Activated naive CD8-positive, alpha-beta T cell treated with anti-CD3 and anti-CD28 coated beads, Interleukin-2, amount 50 U/mL, for 24 hours (primary cell): ENCODE data around the gene CORO2B.
"Not testable (repeated sequence)": the region's sequence is repeated elsewhere in the genome, so short reads cannot be mapped to it uniquely, and the experiment has no call there.

Source experiments
- ATAC-seq: fragments of 150-1000 bp; cut with Tn5 transposase; one replicate; pipeline ENCODE4 v1.10.0; 2021
- DNase-seq: peaks from one replicate; pipeline ENCODE4 v3.0.0; 2021
- H3K27ac Mint-ChIP-seq: one replicate; pipeline ENCODE4 v1.8.0; 2021; ENCODE audit warnings: mild to moderate bottlenecking, mixed read lengths
- H3K27me3 Mint-ChIP-seq: one replicate; pipeline ENCODE4 v1.8.0; 2021; ENCODE audit warnings: mixed read lengths
- H3K36me3 Mint-ChIP-seq: one replicate; pipeline ENCODE4 v1.8.0; 2021; ENCODE audit warnings: low read depth, mixed read lengths
- H3K4me1 Mint-ChIP-seq: one replicate; pipeline ENCODE4 v1.8.0; 2021; ENCODE audit warnings: mixed read lengths
- H3K4me3 Mint-ChIP-seq: one replicate; pipeline ENCODE4 v1.8.0; 2021; ENCODE audit warnings: mild to moderate bottlenecking, moderate library complexity, mixed read lengths
- H3K9me3 Mint-ChIP-seq: one replicate; pipeline ENCODE4 v1.8.0; 2021; ENCODE audit warnings: mixed read lengths

Gene CORO2B

DNA sequence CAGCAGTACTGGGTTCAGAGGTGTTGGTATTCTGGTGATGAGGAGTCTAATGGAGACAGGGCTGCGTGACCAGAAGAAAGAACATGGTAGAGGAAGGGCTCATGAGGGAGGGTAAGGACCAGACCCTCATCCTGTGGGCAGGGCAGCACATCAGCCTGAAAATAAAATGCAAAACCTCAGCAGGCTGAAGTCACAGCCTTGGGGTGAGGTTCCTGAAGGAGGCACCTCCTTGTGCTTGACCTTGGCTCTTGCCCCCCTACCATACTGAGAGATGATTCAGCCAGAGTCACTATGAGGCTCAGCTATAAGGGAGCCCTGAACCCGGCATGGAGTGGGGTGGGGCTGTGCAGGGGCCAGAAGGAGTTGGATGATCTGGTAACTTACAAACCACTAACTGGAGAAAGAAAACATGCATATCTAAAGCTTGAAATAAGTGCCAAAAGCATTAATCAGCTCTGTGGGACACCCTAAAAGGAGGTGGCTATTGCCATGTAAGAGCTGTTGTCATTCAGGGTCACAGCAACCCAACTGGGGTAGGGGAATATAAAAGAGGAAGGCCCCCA, 60.2 kb downstream of the CORO2B start:
- DNase-seq (no peak), ATAC-seq (no peak)
- no peaks in the 10 kb centered on the region for H3K27me3 Mint-ChIP-seq
- no peak overlapping the region for H3K27ac Mint-ChIP-seq
- H3K4me3 Mint-ChIP-seq: no peak overlapping the region
- H3K4me1 Mint-ChIP-seq: no peaks in the 10 kb centered on the region
- no peaks in the 10 kb centered on the region for H3K36me3 Mint-ChIP-seq
- no peaks in the 10 kb centered on the region for H3K9me3 Mint-ChIP-seq

DNA sequence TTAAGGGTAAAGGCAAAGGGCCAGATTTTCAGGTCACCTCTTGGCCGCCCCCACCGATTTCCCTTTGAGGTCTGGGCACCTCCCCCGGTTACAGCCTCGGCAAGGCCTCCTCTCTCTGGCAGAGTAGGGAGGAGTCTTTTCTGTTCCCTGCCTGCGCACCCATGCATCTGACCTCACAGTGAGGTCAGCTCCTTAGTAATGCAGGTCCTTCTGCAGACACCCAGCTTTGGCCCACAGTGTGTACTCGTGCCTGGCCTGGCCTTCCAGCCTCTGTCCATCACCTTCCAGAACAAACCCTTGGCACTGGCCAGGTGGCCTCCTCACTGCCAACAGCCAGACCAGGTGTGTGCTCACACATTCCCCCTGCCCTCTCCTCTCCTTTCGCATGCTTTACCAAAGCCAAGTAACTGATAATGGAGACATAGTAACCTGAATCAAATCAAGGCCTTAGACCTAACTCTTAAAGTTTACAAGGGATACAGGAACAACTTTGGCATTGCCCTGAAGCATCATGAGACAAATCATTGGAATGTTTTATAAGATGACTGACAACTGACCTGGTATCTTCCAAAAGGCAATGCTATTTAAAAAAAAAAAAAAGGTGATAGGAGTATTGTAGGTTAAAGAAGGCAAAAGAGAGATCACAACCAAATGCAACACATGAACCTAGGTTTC, 61.3 kb downstream of the CORO2B start:
- ATAC-seq (no peak), DNase-seq (no peak)
- H3K27ac Mint-ChIP-seq: no peak overlapping the region
- H3K36me3 Mint-ChIP-seq: no peaks in the 10 kb centered on the region
- H3K4me1 Mint-ChIP-seq: no peaks in the 10 kb centered on the region
- H3K9me3 Mint-ChIP-seq: no peaks in the 10 kb centered on the region
- no peak overlapping the region for H3K4me3 Mint-ChIP-seq
- H3K27me3 Mint-ChIP-seq: no peaks in the 10 kb centered on the region

DNA sequence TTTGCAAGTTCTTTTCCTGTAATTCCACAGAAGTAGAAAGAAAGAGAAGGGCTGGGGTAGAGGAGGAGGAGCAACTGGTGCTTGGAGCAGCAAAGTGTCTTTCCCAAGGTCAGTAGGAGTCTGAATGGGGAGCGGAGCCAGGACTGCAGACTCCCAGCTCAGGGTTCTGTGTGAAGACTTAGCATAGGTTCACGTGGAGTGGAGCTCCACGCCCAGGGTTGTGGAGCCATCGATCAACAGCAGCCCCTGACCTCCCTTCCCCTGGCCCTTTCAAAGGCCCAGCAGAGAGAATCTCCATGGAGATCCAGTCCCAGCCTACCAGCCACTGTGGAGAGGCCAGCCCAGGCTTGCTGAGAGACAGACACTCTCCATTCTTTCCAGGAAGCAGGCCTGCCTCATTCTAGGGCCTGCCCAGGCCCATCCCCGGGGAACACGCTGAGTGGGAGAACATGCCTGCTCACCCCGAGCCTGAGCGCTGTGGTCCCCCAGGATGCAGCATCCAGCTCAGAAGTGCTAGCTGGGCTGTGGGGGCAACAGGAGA, 62.1 kb downstream of the CORO2B start:
- Mint-ChIP-seq H3K4me1 (no peaks in the 10 kb centered on the region), H3K9me3 (no peaks in the 10 kb centered on the region), H3K36me3 (no peaks in the 10 kb centered on the region), H3K4me3 (no peak overlapping the region), H3K27ac (no peak overlapping the region), H3K27me3 (no peaks in the 10 kb centered on the region)
- ATAC-seq: no peak
- no peak for DNase-seq

DNA sequence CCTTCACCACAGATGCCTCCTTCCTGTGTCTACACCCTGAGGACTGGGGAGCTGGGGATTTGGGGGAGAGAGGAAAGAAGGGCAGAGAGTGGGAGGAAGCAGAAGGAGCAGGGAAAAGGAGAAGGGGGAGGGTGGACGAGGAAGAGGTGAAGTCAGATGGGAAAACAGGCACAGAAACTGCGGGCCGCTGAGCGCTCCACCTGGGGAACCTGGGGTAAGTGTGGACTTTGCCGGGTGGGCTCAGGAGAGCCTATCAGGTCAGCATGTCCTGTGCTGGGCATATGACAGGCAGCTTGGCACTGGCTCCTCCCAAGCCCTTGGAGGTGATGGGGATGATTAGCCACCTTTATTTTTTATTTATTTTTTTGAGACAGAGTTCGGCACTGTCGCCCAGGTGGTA, 62.6 kb downstream of the CORO2B start:
- ATAC-seq (no peak), DNase-seq (no peak)
- no peak overlapping the region for H3K27ac Mint-ChIP-seq
- H3K9me3 Mint-ChIP-seq: no peaks in the 10 kb centered on the region
- H3K4me1 Mint-ChIP-seq: no peaks in the 10 kb centered on the region
- no peak overlapping the region for H3K4me3 Mint-ChIP-seq
- H3K36me3 Mint-ChIP-seq: no peaks in the 10 kb centered on the region
- H3K27me3 Mint-ChIP-seq: no peaks in the 10 kb centered on the region

DNA sequence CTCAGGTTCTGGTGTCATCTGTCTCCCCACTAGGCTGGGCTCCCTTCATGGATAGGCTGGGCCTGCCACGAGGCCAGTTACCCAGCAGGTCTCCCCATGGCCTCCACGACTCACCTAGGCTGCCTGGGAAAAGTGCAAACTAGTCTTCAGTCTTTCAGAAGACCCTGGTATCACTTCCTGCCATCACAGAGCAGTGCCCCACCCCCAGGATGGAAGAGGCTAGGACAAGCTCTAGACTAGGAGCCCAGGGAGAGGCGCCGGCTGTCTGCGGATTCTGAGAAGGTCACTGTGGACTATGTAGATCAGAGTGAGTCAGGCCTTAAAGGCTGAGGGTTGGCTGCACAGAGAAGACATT, 63.7 kb downstream of the CORO2B start:
- Mint-ChIP-seq H3K27ac (no peak overlapping the region), H3K4me3 (no peak overlapping the region), H3K4me1 (no peaks in the 10 kb centered on the region), H3K36me3 (no peaks in the 10 kb centered on the region), H3K9me3 (no peaks in the 10 kb centered on the region), H3K27me3 (no peaks in the 10 kb centered on the region)
- DNase-seq: no peak
- no peak for ATAC-seq

DNA sequence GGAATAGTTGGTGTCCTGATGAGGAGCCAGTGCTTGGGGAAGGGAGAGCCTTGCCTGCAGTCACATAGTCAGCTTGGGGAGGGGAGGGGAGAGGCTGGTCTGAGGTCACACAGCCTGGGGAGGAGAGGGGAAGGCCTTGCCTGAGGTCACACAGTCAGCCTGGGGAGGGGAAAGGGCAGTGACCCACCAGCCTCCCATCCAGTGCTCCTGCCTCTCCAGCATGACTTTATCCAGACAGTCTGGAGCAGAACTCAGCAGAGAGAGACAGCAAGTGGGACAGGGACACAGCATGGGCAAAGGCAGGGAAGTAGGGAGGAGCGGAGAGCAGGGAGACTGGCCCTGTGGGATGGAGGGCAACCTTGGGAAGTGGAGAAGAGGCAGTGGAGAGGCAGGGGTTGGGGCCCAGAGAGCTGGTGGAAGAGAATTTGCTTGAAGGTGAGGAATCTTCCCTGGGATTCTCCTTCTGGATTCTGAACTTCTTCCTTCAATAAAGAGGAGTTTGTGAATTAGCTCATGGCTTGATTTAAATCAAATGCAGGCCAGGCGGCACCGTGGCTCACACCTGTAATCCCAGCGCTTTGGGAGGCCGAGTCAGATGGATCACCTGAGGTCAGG, 64.5 kb downstream of the CORO2B start:
- Mint-ChIP-seq H3K27me3 (no peaks in the 10 kb centered on the region), H3K27ac (no peak overlapping the region), H3K4me1 (no peaks in the 10 kb centered on the region)

DNA sequence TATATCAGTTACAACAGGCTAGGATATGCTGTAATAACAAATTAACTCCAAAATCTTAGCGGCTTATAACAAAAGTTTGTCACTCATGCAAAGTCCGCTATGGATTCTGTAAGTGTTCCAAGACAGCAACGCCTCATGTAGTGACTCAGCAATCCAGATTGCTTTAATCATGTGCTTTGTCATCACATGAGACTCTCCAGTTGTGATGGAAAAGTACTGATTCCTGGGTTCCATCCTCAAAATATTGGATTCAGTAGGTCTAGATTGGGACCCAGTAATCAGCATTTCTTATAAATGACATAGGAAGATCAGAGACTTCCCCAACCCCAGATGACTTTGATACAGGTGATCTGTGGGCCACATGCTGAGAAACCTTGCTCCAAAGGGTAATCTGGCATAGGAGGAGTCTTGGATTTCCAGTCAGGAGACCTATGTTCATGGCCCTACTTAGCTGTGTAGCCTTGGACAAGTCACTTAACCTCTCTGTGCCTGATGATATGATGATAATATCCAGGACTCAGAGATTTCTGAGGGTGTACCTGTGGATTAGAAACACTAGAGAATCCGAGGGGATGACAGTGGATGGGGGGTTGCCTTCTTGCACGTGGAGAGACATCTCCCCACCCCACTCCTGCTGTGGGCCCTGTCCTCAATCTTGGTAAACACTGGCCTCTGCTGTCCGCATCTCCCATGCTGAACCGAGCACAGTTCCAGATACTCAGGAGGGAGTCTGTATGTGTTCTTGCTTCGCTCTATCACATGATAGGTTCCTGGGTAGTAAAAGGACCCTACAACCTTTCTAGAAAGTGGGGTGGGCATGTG, 65.5 kb downstream of the CORO2B start:
- Mint-ChIP-seq H3K27ac (no peak overlapping the region), H3K36me3 (no peaks in the 10 kb centered on the region), H3K9me3 (no peaks in the 10 kb centered on the region), H3K4me3 (no peak overlapping the region), H3K4me1 (no peaks in the 10 kb centered on the region), H3K27me3 (no peaks in the 10 kb centered on the region)
- ATAC-seq (no peak), DNase-seq (no peak)

More for the DNA sequence above, 64.5 kb downstream of the CORO2B start:
- H3K36me3 Mint-ChIP-seq: no peaks in the 10 kb centered on the region
- H3K9me3 Mint-ChIP-seq: no peaks in the 10 kb centered on the region
- ATAC-seq: no peak
- H3K4me3 Mint-ChIP-seq: no peak overlapping the region
- no peak for DNase-seq

DNA sequence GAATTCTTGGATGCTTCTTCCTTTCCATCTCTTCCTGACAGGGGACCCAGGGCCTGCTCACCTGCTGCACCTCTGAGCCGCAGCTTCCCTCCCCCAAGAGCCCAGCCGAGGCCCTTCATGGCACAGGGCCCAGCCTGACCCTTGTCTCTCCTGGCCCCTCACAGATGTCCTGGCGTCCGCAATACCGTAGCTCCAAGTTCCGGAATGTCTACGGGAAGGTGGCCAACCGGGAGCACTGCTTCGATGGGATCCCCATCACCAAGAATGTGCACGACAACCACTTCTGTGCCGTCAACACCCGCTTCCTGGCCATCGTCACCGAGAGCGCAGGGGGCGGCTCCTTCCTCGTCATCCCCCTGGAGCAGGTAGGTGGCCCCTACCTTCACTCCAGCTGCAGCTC, 66.2 kb downstream of the CORO2B start:
- ATAC-seq (no peak), DNase-seq (no peak)
- Mint-ChIP-seq H3K27ac (no peak overlapping the region), H3K4me3 (no peak overlapping the region), H3K36me3 (no peaks in the 10 kb centered on the region), H3K27me3 (no peaks in the 10 kb centered on the region), H3K9me3 (no peaks in the 10 kb centered on the region), H3K4me1 (no peaks in the 10 kb centered on the region)

DNA sequence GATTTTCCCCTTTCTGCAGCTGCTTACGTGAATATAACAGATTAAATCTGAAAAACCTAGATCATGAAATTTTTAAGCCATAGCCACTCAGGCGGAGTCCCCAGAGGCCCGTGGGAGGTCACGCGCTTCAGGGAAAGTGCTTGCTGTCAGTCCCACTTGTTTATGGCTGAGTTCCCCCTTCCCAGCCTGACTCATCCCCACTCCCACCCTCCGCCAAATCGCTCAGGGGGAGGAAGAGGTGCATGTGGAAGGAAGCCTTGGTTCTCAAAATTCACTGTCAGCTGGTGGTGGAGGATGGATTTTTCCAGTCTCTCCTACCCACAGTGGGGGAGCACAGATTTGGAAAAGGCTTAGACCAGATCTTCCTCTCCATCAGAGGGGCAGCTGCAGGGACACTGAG, 67.4 kb downstream of the CORO2B start:
- ATAC-seq: no peak

DNA sequence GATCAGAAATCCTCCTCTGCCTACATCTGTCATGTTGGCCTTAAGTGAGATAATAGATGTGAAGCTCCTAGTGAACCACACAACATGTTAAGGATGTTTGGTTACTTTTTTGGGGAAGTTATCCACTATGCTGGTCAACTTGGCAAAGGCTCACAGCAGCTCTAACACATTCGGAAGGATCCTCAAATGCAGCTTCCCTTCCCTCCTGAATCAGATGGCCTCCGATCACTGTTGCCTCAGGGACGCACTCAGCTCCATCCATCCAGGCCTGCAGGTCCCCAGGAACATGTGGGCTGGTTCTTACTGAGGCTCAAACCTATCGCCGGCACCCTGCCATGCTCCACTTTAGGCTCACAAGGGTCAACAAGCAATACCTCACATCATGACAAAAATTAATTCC, 67.9 kb downstream of the CORO2B start:
- Mint-ChIP-seq H3K4me1 (no peaks in the 10 kb centered on the region), H3K4me3 (no peak overlapping the region), H3K27me3 (no peaks in the 10 kb centered on the region), H3K9me3 (no peaks in the 10 kb centered on the region), H3K36me3 (no peaks in the 10 kb centered on the region), H3K27ac (no peak overlapping the region)
- no peak for ATAC-seq
- no peak for DNase-seq

More for the DNA sequence above, 67.4 kb downstream of the CORO2B start:
- no peaks in the 10 kb centered on the region for H3K36me3 Mint-ChIP-seq
- H3K4me1 Mint-ChIP-seq: no peaks in the 10 kb centered on the region
- no peak for DNase-seq
- H3K4me3 Mint-ChIP-seq: no peak overlapping the region
- no peaks in the 10 kb centered on the region for H3K9me3 Mint-ChIP-seq
- H3K27me3 Mint-ChIP-seq: no peaks in the 10 kb centered on the region
- H3K27ac Mint-ChIP-seq: no peak overlapping the region

DNA sequence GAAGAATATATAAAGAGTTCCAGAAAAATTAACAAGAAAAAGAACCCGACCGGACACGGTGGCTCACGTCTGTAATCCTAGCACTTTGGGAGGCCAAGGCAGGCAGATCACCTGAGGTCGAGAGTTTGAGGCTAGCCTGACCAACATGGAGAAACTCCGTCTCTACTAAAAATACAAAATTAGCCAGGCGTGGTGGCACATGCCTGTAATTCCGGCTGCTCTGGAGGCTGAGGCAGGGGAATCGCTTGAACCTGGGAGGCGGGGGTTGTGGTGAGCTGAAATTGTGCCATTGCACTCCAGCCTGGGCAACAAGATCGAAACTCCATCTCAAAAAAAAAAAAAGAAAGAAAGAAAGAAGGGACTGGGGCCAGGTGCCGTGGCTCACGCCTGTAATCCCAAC, 68.6 kb downstream of the CORO2B start:
- not testable (repeated sequence) for H3K27ac Mint-ChIP-seq, DNase-seq

DNA sequence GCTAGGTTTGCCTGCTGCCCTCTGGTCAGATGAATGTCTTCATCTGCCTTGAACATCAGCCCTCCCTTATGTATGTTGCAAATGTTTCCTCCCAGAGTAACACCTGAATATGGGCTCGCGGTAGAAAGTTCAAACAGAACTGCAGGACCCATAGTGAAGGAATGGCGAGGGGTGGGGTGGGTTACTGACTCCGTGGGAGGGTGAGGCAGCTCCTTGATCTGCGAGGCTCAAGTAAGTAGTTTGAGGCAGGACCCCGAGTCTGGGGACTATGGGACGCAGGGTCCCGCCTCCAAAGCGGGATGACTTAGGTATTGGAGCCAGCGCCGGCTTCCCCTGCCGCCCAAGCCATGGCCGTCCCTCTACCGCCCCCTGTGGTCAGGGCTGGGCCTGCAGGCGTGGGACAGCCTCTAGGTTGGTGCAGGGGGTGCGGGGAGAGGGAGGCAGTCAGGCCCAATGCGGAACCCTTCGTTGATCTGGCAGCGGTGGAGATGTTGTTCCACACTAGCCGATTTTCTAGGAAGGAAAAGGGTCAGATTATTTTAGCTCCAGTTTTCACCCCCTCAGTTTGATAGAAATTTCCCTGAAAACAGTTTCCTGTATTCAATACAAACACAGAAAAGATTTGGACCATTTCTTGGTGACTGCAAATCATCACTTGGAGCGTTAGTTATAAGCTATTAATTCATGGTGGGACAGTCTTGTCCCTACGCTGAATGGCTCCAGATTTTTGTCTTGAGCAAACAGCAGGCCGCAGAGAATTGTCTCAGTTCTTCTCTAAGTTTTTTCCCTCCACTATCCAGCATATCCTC, 72.3 kb downstream of the CORO2B start:
- no peak overlapping the region for H3K4me3 Mint-ChIP-seq
- no peak for ATAC-seq
- H3K36me3 Mint-ChIP-seq: no peaks in the 10 kb centered on the region
- H3K9me3 Mint-ChIP-seq: no peaks in the 10 kb centered on the region
- peak; percentile 63 for DNase-seq
- H3K4me1 Mint-ChIP-seq: no peaks in the 10 kb centered on the region
- no peaks in the 10 kb centered on the region for H3K27me3 Mint-ChIP-seq
- H3K27ac Mint-ChIP-seq: no peak overlapping the region

More for the DNA sequence above, 68.6 kb downstream of the CORO2B start:
- not testable (repeated sequence) for H3K9me3 Mint-ChIP-seq, H3K36me3 Mint-ChIP-seq, ATAC-seq, H3K4me3 Mint-ChIP-seq, H3K27me3 Mint-ChIP-seq, H3K4me1 Mint-ChIP-seq

DNA sequence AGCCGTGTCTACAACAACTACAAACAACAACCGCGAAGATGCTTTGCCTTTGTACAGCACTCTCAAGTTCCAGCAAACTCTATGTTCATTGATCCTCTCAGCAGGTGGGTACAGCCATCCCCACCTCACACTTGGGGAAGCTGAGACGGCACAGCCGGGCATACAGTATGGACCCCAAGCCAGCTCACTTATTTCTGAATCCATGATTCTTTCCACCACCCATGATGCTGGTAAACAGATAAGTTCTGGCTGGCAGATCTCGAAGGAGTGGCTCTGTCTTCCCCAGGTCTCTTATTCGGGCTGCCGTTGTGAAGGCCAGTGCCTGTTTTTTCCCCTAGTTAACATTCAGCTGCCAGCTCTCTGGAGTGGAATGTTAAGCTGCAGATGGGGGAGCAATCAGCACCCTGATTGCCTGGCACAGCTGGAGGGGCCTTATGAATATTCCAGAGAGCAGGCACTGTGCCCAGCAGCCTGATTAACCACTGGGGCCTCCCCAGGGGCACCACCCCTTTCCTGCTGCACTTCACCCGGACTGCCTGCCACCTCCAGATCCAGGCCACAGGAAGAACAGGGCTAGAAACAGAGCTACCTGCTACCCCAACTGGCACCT, 73.2 kb downstream of the CORO2B start:
- Mint-ChIP-seq H3K4me1 (no peaks in the 10 kb centered on the region), H3K27ac (no peak overlapping the region), H3K4me3 (no peak overlapping the region), H3K9me3 (no peaks in the 10 kb centered on the region), H3K36me3 (no peaks in the 10 kb centered on the region), H3K27me3 (no peaks in the 10 kb centered on the region)
- no peak for DNase-seq
- ATAC-seq: no peak
